Endothelial cell of umbilical vein (primary cell): Measurements from ENCODE around the gene UBA52. TPM values are rescaled to one million over a fixed set of nuclear protein-coding genes. Genes with fewer than 3 reads are reported as not detected.

ENCODE experiments used
- BruUV-seq: library from RNA; stranded (reverse); fragments of 400-500 nt; replicated peaks from 2 replicates; lab custom pipeline; 2021; lab: Mats Ljungman, UMichigan
- CTCF ChIA-PET: fragments of 300-600, 350-600 bp; sonication (Branson Sonifier 250); formaldehyde crosslinking; loops from one replicate; lab custom pipeline; 2021; ENCODE audit warnings: antibody characterized with exemption, inconsistent platforms; lab: Charles Lee
- POLR2A ChIA-PET: fragments of 300-600, 350-600 bp; sonication (Branson Sonifier 250); formaldehyde crosslinking; loops from one replicate; lab custom pipeline; 2021; ENCODE audit warnings: antibody characterized with exemption, inconsistent platforms; lab: Charles Lee
- DNase-seq: peaks from one replicate; pipeline ENCODE4 v3.0.0-alpha.2; 2011; ENCODE audit warnings: low read depth, low spot score
- FAIRE-seq: peaks from 2 replicates; lab custom pipeline; 2011; peaks lifted over from hg19 to GRCh38; lab: Jason Lieb, UNC
- H2AFZ ChIP-seq: 2 replicates; pipeline ENCODE4 v1.6.0; 2012; ENCODE audit warnings: low read depth, low read length, control low read depth, inconsistent platforms
- H3K27ac ChIP-seq: 2 replicates; pipeline ENCODE4 v1.5.1; 2011; ENCODE audit warnings: low read depth, mild to moderate bottlenecking, control low read depth, low read length, moderate library complexity; ENCODE audit not compliant: insufficient read depth
- H3K27me3 ChIP-seq, 2 experiments: 2 replicates each; pipeline versions ENCODE4 v1.6.0 to v1.6.1; 2011; ENCODE audit warnings: low read length in 2 of 2, mixed read lengths in 1 of 2; ENCODE audit not compliant: control insufficient read depth in 2 of 2, insufficient read depth in 2 of 2
- H3K36me3 ChIP-seq, 2 experiments: 2 replicates in 1 of 2; 3 replicates in 1 of 2; pipeline ENCODE4 v1.5.1; 2011; ENCODE audit warnings: low read length in 2 of 2, mild to moderate bottlenecking in 1 of 2, moderate library complexity in 1 of 2; ENCODE audit not compliant: control insufficient read depth in 2 of 2, insufficient read depth in 2 of 2; ENCODE audit errors: extremely low read depth in 1 of 2
- H3K4me1 ChIP-seq: 3 replicates; pipeline ENCODE4 v1.5.1; 2011; ENCODE audit warnings: mild to moderate bottlenecking, low read length; ENCODE audit not compliant: control insufficient read depth, insufficient read depth; ENCODE audit errors: extremely low read depth
- H3K4me2 ChIP-seq: 2 replicates; pipeline ENCODE4 v1.6.1; 2011; ENCODE audit warnings: low read length, control low read depth, mixed read lengths; ENCODE audit not compliant: insufficient read depth
- H3K4me3 ChIP-seq, 3 experiments: fragments of 200-600 bp in 1 of 3; sonication (generic), shearing (Covaris generic) in 1 of 3; replicated peaks in 1 of 3; 2 replicates each; pipeline ENCODE4 v1.5.1; 2011 to 2016; ENCODE audit warnings: control low read depth in 3 of 3, low read length in 3 of 3, mild to moderate bottlenecking in 2 of 3, inconsistent platforms in 1 of 3, low read depth in 1 of 3, moderate library complexity in 1 of 3; ENCODE audit not compliant: insufficient read depth in 1 of 3
- H3K79me2 ChIP-seq: 2 replicates; pipeline ENCODE4 v1.6.0; 2012; ENCODE audit warnings: low read length, inconsistent platforms; ENCODE audit not compliant: control insufficient read depth, insufficient read depth
- H3K9ac ChIP-seq: replicated peaks from 2 replicates; pipeline ENCODE3; 2011; ENCODE audit warnings: low read length, control low read depth; ENCODE audit not compliant: insufficient read depth; ENCODE audit errors: extremely low read depth
- H3K9me1 ChIP-seq: replicated peaks from 3 replicates; pipeline ENCODE4 v1.6.0; 2011; ENCODE audit warnings: mild to moderate bottlenecking, low read length; ENCODE audit not compliant: control insufficient read depth, insufficient read depth; ENCODE audit errors: extremely low read depth
- H3K9me3 ChIP-seq: replicated peaks from 2 replicates; pipeline ENCODE4 v1.5.1; 2012; ENCODE audit warnings: low read length, inconsistent platforms; ENCODE audit not compliant: control insufficient read depth, insufficient read depth
- H4K20me1 ChIP-seq: replicated peaks from 2 replicates; pipeline ENCODE3; 2011; ENCODE audit warnings: mild to moderate bottlenecking, low read length; ENCODE audit not compliant: control insufficient read depth, insufficient read depth; ENCODE audit errors: extremely low read depth
- EZH2 ChIP-seq: IDR thresholded peaks from 2 replicates; pipeline ENCODE4 v1.6.1; 2012; ENCODE audit warnings: borderline replicate concordance, low read depth, mild to moderate bottlenecking, moderate library complexity, low read length, inconsistent platforms; ENCODE audit not compliant: severe bottlenecking
- FOS ChIP-seq: IDR thresholded peaks from 2 replicates; pipeline ENCODE4 v1.6.1; 2011; ENCODE audit warnings: mild to moderate bottlenecking, low read length, moderate library complexity, borderline replicate concordance; ENCODE audit not compliant: insufficient read depth
- GATA2 ChIP-seq: IDR thresholded peaks from 2 replicates; pipeline ENCODE4 v1.7.0; 2011; ENCODE audit warnings: low read depth, mild to moderate bottlenecking, moderate library complexity, mixed read lengths, low read length; ENCODE audit not compliant: insufficient read length, insufficient read depth
- JUN ChIP-seq: IDR thresholded peaks from 2 replicates; pipeline ENCODE4 v1.6.1; 2011; ENCODE audit warnings: borderline replicate concordance, low read depth; ENCODE audit not compliant: insufficient read length, insufficient read depth
- MYC ChIP-seq: IDR thresholded peaks from one replicate; pipeline ENCODE4 v1.6.1; 2011; ENCODE audit warnings: mild to moderate bottlenecking, low read depth, low read length
- POLR2A ChIP-seq: IDR thresholded peaks from 2 replicates; pipeline ENCODE4 v1.6.1; 2012; ENCODE audit warnings: low read depth, mild to moderate bottlenecking, control low read depth, low read length
- POLR2AphosphoS5 ChIP-seq: IDR thresholded peaks from 2 replicates; pipeline ENCODE4 v1.6.1; 2012; ENCODE audit warnings: low read depth, mild to moderate bottlenecking, control low read depth, low read length, moderate library complexity; ENCODE audit not compliant: insufficient read depth
- dilution Hi-C: fragments of 300-500 bp; cut with MboI; formaldehyde crosslinking; loops from one replicate; pipeline ENCODE4 v1.15.0; 2019; ENCODE audit warnings: low sequenced_read_pairs; ENCODE audit not compliant: extremely low pct_ligation_motif_present
- intact Hi-C: fragments of 100-400 bp; cut with micrococcal nuclease; formaldehyde crosslinking; loops from one replicate; pipeline ENCODE4 v1.10.0; 2022
- polyA plus RNA-seq, 4 experiments: library from polyadenylated mRNA; depleted of rRNA in 3 of 4; stranded (reverse) in 3 of 4; unstranded in 1 of 4; fragments of >200 nt; gene quantifications; 2 replicates each; pipeline versions ENCODE4 v1.2.1 to v1.2.3, GENCODE V29; 2011 to 2012; ENCODE audit warnings: missing spikeins in 1 of 4
- total RNA-seq: library from RNA; stranded (reverse); gene quantifications from 2 replicates; pipeline ENCODE4 v1.2.3, GENCODE V29; 2021
- TF ChIP-seq, protein P1 (sequence below): IDR thresholded peaks from 2 replicates; pipeline ENCODE4 v1.6.1; 2011; ENCODE audit not compliant: insufficient read depth, insufficient read length
- TF ChIP-seq, protein P2 (sequence below), 2 donors: IDR thresholded peaks; 1 replicate in 1 of 2; 2 replicates in 1 of 2; pipeline ENCODE4 v1.5.1; 2011; ENCODE audit warnings: low read length in 2 of 2, mild to moderate bottlenecking in 2 of 2, moderate library complexity in 2 of 2, control low read depth in 1 of 2, inconsistent platforms in 1 of 2, low read depth in 1 of 2; ENCODE audit not compliant: insufficient read depth in 1 of 2; ENCODE audit errors: extremely low read depth in 1 of 2

The UBA52 gene
- total and polyA plus RNA-seq, 2 donors (not counting 3 experiments of a cell fraction or from before 2014, with no cell fraction given): 1,221 to 3,506 TPM

DNA sequence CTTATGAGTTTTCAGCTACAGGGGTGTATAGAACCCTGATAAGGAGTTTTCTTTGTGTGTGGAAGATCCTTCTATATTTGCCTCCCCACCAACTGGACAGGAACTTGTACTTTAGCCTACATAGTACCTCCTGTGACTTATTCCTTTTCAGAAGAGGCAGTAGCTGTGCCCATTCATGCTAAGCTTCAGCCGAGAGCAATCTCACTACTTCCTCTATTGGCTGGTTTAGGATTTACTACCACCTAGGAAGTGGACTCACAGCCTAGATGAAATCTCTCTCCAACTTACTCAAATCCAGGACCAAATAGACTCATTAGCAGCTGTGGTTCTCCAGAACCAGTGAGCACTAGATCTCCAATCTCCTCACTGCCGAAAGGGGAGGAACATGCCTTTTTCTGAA is 14.6 kb downstream of the UBA52 start:
- H3K27ac ChIP-seq: no peak overlapping the region
- dilution Hi-C loops: no loop called here
- no peak overlapping the region for H3K4me2 ChIP-seq
- H3K36me3 ChIP-seq: peaks cover 0 to 2% of the 10 kb centered on the region in 2 experiments
- peak; percentile 8 for FAIRE-seq
- H3K79me2 ChIP-seq: no peaks in the 10 kb centered on the region
- H3K4me1 ChIP-seq: peaks cover 15% of the 10 kb centered on the region
- POLR2A ChIA-PET: no interaction called here
- BruUV-seq: no TSS peak
- H3K4me3 ChIP-seq: no peak overlapping the region
- H3K9me1 ChIP-seq: no peaks in the 10 kb centered on the region
- intact Hi-C loops: no loop called here
- no peaks in the 10 kb centered on the region for H4K20me1 ChIP-seq
- H2AFZ ChIP-seq: no peak overlapping the region
- CTCF ChIA-PET: interaction anchor here (1.1 to 1.4 kb wide), 3 partner anchors 29 to 261 kb away, joined by 3 to 7 read pairs (median 5); partner anchors contain the start of gene KXD1
- H3K9ac ChIP-seq: no peak overlapping the region
- no peaks in the 10 kb centered on the region for H3K27me3 ChIP-seq
- no peak for DNase-seq
- TF ChIP-seq POLR2A (no peak), JUN (no peak), EZH2 (no peak), FOS (no peak), GATA2 (no peak), POLR2AphosphoS5 (no peak), MYC (no peak)
- TF ChIP-seq, protein P1, sequence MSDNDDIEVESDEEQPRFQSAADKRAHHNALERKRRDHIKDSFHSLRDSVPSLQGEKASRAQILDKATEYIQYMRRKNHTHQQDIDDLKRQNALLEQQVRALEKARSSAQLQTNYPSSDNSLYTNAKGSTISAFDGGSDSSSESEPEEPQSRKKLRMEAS: no peak
- TF ChIP-seq, protein P2, sequence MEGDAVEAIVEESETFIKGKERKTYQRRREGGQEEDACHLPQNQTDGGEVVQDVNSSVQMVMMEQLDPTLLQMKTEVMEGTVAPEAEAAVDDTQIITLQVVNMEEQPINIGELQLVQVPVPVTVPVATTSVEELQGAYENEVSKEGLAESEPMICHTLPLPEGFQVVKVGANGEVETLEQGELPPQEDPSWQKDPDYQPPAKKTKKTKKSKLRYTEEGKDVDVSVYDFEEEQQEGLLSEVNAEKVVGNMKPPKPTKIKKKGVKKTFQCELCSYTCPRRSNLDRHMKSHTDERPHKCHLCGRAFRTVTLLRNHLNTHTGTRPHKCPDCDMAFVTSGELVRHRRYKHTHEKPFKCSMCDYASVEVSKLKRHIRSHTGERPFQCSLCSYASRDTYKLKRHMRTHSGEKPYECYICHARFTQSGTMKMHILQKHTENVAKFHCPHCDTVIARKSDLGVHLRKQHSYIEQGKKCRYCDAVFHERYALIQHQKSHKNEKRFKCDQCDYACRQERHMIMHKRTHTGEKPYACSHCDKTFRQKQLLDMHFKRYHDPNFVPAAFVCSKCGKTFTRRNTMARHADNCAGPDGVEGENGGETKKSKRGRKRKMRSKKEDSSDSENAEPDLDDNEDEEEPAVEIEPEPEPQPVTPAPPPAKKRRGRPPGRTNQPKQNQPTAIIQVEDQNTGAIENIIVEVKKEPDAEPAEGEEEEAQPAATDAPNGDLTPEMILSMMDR (IDR thresholded peaks at IDR 0.05; ENCODE audit: extremely low read depth in 1 of 2, insufficient read depth in 1 of 2, low read depth in 1 of 2, low read length in 2 of 2): no peak
- no peaks in the 10 kb centered on the region for H3K9me3 ChIP-seq
